ENCODE data around the gene FZD4.
"Not testable (repeated sequence)": the region's sequence is repeated elsewhere in the genome, so short reads cannot be mapped to it uniquely, and the experiment has no call there.

The FZD4 gene

GRCh38 chr11:86937193-86937806, 17.9 kb downstream of the FZD4 start:
- H3K4me1 Mint-ChIP-seq; ATAC-seq (replicated peaks); H3K27ac Mint-ChIP-seq; H3K36me3 Mint-ChIP-seq; H3K27me3 Mint-ChIP-seq; H3K9me3 Mint-ChIP-seq; H3K4me3 Mint-ChIP-seq; DNase-seq: not testable (repeated sequence)

GRCh38 chr11:86934926-86935579, 20.1 kb downstream of the FZD4 start:
- no peaks in the 10 kb centered on the region for H3K36me3 Mint-ChIP-seq
- no peak for ATAC-seq (replicated peaks)

DNA sequence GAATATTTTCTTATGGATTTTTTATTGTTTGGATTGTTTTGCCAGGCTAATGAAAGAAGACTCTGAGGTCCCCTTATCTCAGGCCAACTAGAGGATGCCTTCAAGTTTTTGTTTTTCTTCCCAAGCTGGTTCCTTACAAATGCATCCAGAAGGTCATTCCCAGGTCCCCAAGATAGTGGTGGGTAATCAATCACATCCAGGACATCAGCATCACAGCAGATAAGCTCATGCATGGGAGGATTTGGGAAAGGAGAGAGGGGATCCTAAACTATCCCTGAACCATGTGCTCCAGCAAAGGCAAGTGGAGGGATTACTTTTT, 20.7 kb downstream of the FZD4 start:
- no peak for DNase-seq
- Mint-ChIP-seq H3K4me1 (peaks cover 1 to 11% of the 10 kb centered on the region in 2 donors), H3K36me3 (no peaks in the 10 kb centered on the region), H3K4me3 (no peak overlapping the region), H3K27ac (peak overlapping the region; percentile 5), H3K9me3 (no peaks in the 10 kb centered on the region), H3K27me3 (peaks cover 4 to 10% of the 10 kb centered on the region in 2 donors)
- no peak for ATAC-seq (replicated peaks)

More at GRCh38 chr11:86934926-86935579, 20.1 kb downstream of the FZD4 start:
- Mint-ChIP-seq H3K9me3 (no peaks in the 10 kb centered on the region), H3K27ac (no peak overlapping the region), H3K27me3 (peaks cover 4 to 10% of the 10 kb centered on the region in 2 donors), H3K4me3 (no peak overlapping the region), H3K4me1 (peaks cover 1 to 9% of the 10 kb centered on the region in 2 donors)
- no peak for DNase-seq

- peaks cover 1 to 11% of the 10 kb centered on the region in 2 donors for H3K4me1 Mint-ChIP-seq
- no peaks in the 10 kb centered on the region for H3K9me3 Mint-ChIP-seq
- peak overlapping the region; percentile 5 for H3K27ac Mint-ChIP-seq
- H3K36me3 Mint-ChIP-seq, result no peaks in the 10 kb centered on the region
- no peak overlapping the region for H3K4me3 Mint-ChIP-seq
- ATAC-seq (replicated peaks) (no peak), DNase-seq (no peak)
- peaks cover 4 to 10% of the 10 kb centered on the region in 2 donors for H3K27me3 Mint-ChIP-seq
Measured at GRCh38 chr11:86933891-86934581, 21.2 kb downstream of the FZD4 start.

DNA sequence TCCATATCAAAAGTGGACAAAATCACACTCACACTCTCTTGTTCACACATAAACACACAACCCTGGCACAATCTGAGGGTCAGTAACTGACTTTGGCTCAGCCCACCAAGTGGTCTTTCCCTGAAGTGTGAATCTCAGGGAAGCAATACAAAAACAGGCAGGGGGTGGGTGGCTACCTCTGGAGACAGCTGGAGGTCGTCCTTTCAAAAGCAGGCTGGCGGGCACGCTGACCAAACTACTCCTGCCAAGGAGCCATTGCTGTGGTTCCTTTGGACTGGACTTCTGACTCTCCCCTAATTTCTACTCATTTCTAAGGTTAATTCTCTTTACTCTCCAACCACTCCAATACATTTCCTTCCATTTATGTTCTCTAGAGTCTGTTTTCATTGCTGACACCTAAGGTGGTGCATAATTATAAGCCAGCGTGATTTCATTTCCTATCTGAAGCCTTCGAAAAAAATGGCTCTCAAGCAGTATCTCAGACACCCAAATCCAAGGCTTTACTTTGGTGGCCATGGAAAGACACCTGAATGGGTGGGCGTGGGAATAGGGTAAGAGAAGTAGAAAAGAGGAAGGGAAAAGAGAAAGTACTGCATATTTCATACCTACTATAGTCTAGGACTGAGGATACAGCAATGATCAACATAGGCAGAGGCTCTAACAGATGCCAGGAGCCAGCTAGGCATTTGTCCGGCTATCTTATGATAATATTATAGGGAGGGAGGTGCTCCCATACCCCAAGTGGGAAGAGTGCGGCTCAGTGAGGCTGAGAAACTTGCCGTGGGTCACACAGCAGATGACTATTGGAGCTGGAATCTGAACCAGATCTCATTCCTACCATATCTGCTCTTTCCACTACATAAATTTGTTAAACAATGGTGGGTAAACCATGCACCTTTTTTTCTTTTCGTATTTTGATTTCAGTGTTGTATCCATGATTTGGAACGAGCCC, 22.0 kb downstream of the FZD4 start:
- DNase-seq (no peak), ATAC-seq (replicated peaks) (no peak)
- no peak overlapping the region for H3K27ac Mint-ChIP-seq
- no peaks in the 10 kb centered on the region for H3K9me3 Mint-ChIP-seq
- H3K4me3 Mint-ChIP-seq, result no peak overlapping the region
- H3K4me1 Mint-ChIP-seq, result peaks cover 1 to 11% of the 10 kb centered on the region in 2 donors
- peaks cover 2 to 7% of the 10 kb centered on the region in 2 donors for H3K27me3 Mint-ChIP-seq
- H3K36me3 Mint-ChIP-seq, result no peaks in the 10 kb centered on the region

DNA sequence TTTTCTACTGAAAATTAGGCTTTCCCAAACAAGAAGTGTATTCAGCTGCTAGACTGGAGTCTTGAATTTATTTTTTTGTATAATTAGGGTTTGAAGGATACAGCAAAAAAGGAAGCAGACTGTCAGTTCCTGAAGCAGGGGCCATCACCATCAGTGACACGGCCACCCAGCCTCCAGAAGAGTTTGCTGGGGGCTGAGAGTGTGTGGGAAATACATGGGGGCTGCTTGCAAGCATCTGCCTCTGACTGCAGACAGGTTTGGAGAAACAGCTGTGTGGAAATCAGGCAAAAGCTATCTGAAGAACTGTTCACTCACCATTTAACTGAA, 23.0 kb downstream of the FZD4 start:
- no peak for ATAC-seq (replicated peaks)
- H3K27me3 Mint-ChIP-seq, result no peaks in the 10 kb centered on the region
- H3K4me1 Mint-ChIP-seq, result peaks cover 1 to 11% of the 10 kb centered on the region in 2 donors
- no peaks in the 10 kb centered on the region for H3K36me3 Mint-ChIP-seq
- no peak overlapping the region for H3K27ac Mint-ChIP-seq
- no peak for DNase-seq
- no peak overlapping the region for H3K4me3 Mint-ChIP-seq
- no peaks in the 10 kb centered on the region for H3K9me3 Mint-ChIP-seq

GRCh38 chr11:86931548-86932258, 23.5 kb downstream of the FZD4 start:
- no peak overlapping the region for H3K4me3 Mint-ChIP-seq
- no peaks in the 10 kb centered on the region for H3K9me3 Mint-ChIP-seq
- DNase-seq (no peak), ATAC-seq (replicated peaks) (no peak)
- peaks cover 1 to 11% of the 10 kb centered on the region in 2 donors for H3K4me1 Mint-ChIP-seq
- no peak overlapping the region for H3K27ac Mint-ChIP-seq
- H3K27me3 Mint-ChIP-seq, result no peaks in the 10 kb centered on the region
- no peaks in the 10 kb centered on the region for H3K36me3 Mint-ChIP-seq

- no peaks in the 10 kb centered on the region for H3K36me3 Mint-ChIP-seq
- ATAC-seq (replicated peaks) (no peak), DNase-seq (no peak)
- no peak overlapping the region for H3K4me3 Mint-ChIP-seq
- H3K27ac Mint-ChIP-seq, result no peak overlapping the region
- peaks cover 1 to 11% of the 10 kb centered on the region in 2 donors for H3K4me1 Mint-ChIP-seq
- H3K27me3 Mint-ChIP-seq, result no peaks in the 10 kb centered on the region
- no peaks in the 10 kb centered on the region for H3K9me3 Mint-ChIP-seq
Measured at GRCh38 chr11:86930957-86931547, 24.1 kb downstream of the FZD4 start.

- peaks cover 1 to 9% of the 10 kb centered on the region in 2 donors for H3K4me1 Mint-ChIP-seq
- no peak for ATAC-seq (replicated peaks)
- no peak overlapping the region for H3K4me3 Mint-ChIP-seq
- H3K27ac Mint-ChIP-seq, result no peak overlapping the region
- H3K9me3 Mint-ChIP-seq, result no peaks in the 10 kb centered on the region
- no peaks in the 10 kb centered on the region for H3K36me3 Mint-ChIP-seq
- DNase-seq, result no peak
- peaks cover 0 to 5% of the 10 kb centered on the region in 2 donors for H3K27me3 Mint-ChIP-seq
Measured at GRCh38 chr11:86926975-86927374, 28.2 kb downstream of the FZD4 start.

DNA sequence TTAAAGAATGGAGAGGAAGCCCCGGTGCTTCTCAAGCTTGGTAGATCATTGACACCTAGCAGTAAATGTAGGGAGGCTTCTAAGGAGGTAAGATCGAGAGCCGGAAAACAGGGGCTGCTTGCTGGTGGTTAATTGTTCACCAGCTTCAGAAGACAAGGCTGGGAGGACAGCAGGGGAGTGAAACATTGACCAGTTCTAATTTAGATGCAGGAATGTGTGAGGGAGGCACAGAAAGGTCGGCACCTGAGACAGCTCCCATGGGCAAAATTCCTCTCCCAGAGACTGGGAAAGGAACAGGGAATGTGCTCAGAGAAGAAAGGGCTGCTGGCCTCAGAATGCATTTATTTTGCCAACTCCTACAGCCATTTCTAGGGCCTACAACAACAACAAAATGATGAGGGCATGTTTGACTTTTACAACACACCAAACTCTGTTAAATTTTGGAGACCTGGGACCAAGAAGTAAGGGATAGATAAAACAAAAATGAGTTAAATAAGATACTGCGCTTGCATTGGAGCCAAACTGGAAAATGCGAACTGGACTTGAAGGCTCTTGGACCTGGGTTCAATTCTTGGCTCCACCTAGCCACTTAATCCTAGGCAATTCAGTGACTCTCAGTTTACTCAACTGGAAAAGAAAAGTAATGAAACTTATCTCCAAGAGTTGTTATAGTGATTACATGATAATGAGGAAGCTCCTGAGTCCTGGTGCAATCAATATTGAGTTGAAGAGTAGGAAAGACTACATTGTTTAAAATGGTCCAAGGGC, 31.0 kb downstream of the FZD4 start:
- H3K4me1 Mint-ChIP-seq, result no peaks in the 10 kb centered on the region
- H3K4me3 Mint-ChIP-seq, result no peak overlapping the region
- ATAC-seq (replicated peaks) (no peak), DNase-seq (no peak)
- no peaks in the 10 kb centered on the region for H3K9me3 Mint-ChIP-seq
- peaks cover 3 to 11% of the 10 kb centered on the region in 2 donors for H3K27me3 Mint-ChIP-seq
- no peak overlapping the region for H3K27ac Mint-ChIP-seq
- H3K36me3 Mint-ChIP-seq, result no peaks in the 10 kb centered on the region

DNA sequence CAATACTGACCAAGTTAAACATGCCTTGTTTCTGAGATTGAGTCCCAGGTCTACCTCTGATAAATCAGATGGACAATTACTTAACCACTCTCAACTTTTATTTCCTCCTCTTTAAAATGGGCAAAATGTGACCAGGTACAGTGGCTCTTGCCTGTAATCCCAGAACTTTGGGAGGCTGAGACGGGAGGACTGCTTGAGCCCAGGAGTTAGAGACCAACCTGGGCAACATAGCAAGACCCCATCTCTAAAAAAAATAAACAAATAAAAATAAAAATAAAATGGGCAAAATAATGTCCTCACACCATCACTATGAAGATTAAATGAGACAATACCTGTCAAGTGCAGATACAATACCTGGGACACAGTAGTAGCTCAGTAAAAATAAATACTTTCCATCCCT, 33.0 kb downstream of the FZD4 start:
- Mint-ChIP-seq H3K4me3 (no peak overlapping the region), H3K27ac (no peak overlapping the region), H3K36me3 (no peaks in the 10 kb centered on the region), H3K27me3 (peaks cover 3 to 11% of the 10 kb centered on the region in 2 donors), H3K4me1 (no peaks in the 10 kb centered on the region), H3K9me3 (no peaks in the 10 kb centered on the region)
- DNase-seq, result no peak
- no peak for ATAC-seq (replicated peaks)

DNA sequence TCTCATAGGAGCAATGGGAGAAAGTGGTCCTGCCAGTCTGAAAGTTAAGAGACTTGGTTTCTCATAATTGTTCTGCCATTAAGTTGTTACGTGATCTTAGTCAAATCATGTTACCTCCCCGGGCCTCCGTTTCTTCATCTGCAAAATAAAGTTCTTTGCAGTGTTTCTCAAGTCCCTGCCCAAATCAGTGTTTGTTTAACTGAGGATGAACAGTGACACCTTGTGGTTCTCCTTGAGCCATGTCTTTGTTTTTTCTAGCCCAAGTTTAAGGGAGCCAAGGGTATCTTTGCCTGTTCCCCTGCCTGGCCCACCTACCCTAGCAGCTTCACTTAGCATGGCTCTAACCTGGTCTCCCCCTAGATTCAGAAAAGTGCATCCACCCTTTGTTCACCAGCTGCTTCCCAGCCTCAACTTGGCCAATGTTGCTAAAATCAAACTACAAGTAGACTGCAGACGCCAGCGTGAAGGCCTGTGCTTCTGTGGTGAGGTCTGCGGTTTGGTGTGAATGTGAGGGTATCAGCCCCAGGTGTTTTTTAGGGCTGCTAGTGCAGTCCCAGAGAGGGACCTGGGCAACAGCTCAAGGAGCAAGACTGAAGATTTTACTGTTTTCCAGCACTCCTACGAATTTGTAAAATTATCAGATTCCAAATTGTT, 35.5 kb downstream of the FZD4 start:
- no peaks in the 10 kb centered on the region for H3K36me3 Mint-ChIP-seq
- no peaks in the 10 kb centered on the region for H3K4me1 Mint-ChIP-seq
- no peak for DNase-seq
- H3K4me3 Mint-ChIP-seq, result no peak overlapping the region
- H3K27me3 Mint-ChIP-seq, result peaks cover 3 to 11% of the 10 kb centered on the region in 2 donors
- peak; percentile 46 to 51 for ATAC-seq (replicated peaks)
- no peak overlapping the region for H3K27ac Mint-ChIP-seq
- no peaks in the 10 kb centered on the region for H3K9me3 Mint-ChIP-seq

DNA sequence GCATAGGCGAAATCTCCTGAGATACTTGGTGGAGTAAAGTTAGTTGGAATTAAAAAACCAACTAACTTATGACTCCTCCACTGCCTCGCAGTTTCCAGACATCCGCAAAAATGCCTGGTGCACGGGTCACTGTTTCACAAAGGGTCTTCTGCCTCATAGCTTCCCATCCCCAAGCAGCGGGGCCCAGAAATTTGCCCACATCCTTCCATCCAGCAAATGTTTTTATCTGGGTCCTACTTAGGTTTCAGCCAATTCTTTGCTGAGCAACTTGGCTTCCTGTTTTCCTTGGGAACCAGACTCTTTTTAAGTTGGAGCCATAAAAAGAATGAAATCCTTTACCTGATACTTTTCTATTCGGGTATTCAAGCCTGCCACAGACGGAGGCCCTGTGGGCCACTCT, 36.2 kb downstream of the FZD4 start:
- Mint-ChIP-seq H3K4me3 (no peak overlapping the region), H3K27me3 (peaks cover 3 to 9% of the 10 kb centered on the region in 2 donors), H3K27ac (no peak overlapping the region), H3K9me3 (no peaks in the 10 kb centered on the region), H3K4me1 (no peaks in the 10 kb centered on the region), H3K36me3 (no peaks in the 10 kb centered on the region)
- ATAC-seq (replicated peaks), result no peak
- no peak for DNase-seq
